Panc1 (cell line): ENCODE results near the gene MPZL3.

Experiments
- TF ChIP-seq, protein P1 (sequence below): fragments of 450-650 bp; IDR thresholded peaks from 2 replicates; pipeline ENCODE4 v1.5.1; 2017; ENCODE audit warnings: mild to moderate bottlenecking
- TF ChIP-seq, protein P2 (sequence below), 2 experiments: IDR thresholded peaks; 2 replicates each; pipeline ENCODE4 v1.6.1; 2011 to 2012; ENCODE audit warnings: low read depth in 2 of 2, control low read depth in 1 of 2, low read length in 1 of 2, mild to moderate bottlenecking in 1 of 2, moderate library complexity in 1 of 2; ENCODE audit not compliant: insufficient read depth in 1 of 2

DNA sequence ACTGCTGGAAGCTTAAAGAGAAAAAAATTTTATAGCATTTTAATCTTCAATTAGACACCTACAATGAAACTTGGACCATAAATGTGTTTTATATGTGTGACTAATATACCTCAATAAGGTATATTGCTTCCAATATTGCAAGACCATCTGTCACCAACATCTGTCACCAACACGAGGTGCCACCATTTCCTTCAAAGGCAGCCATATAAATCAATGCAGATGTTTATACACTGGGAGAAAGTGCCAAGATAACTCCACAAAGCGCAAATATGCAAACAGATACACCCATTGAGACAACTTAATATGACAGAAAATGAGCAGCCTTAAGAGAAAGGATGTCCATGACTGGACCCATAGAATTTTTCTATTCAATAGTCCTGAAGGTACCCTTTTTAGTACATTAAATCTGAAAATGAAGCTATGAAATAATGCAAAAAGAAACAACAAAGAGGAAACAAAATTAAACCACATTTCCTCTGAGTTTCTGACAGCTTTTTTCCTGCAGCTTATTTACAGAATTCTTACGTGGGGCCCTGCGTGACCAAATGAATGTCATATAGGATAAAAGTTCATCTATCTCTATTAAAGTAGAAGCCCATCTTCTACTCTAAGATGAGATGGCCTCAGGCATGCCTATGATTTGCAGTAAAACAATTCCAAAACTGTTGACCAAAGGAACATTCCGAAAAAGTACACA, 12.5 kb downstream of the MPZL3 start:
- TF ChIP-seq, protein P1, sequence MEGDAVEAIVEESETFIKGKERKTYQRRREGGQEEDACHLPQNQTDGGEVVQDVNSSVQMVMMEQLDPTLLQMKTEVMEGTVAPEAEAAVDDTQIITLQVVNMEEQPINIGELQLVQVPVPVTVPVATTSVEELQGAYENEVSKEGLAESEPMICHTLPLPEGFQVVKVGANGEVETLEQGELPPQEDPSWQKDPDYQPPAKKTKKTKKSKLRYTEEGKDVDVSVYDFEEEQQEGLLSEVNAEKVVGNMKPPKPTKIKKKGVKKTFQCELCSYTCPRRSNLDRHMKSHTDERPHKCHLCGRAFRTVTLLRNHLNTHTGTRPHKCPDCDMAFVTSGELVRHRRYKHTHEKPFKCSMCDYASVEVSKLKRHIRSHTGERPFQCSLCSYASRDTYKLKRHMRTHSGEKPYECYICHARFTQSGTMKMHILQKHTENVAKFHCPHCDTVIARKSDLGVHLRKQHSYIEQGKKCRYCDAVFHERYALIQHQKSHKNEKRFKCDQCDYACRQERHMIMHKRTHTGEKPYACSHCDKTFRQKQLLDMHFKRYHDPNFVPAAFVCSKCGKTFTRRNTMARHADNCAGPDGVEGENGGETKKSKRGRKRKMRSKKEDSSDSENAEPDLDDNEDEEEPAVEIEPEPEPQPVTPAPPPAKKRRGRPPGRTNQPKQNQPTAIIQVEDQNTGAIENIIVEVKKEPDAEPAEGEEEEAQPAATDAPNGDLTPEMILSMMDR, result no peak
- TF ChIP-seq, protein P2, sequence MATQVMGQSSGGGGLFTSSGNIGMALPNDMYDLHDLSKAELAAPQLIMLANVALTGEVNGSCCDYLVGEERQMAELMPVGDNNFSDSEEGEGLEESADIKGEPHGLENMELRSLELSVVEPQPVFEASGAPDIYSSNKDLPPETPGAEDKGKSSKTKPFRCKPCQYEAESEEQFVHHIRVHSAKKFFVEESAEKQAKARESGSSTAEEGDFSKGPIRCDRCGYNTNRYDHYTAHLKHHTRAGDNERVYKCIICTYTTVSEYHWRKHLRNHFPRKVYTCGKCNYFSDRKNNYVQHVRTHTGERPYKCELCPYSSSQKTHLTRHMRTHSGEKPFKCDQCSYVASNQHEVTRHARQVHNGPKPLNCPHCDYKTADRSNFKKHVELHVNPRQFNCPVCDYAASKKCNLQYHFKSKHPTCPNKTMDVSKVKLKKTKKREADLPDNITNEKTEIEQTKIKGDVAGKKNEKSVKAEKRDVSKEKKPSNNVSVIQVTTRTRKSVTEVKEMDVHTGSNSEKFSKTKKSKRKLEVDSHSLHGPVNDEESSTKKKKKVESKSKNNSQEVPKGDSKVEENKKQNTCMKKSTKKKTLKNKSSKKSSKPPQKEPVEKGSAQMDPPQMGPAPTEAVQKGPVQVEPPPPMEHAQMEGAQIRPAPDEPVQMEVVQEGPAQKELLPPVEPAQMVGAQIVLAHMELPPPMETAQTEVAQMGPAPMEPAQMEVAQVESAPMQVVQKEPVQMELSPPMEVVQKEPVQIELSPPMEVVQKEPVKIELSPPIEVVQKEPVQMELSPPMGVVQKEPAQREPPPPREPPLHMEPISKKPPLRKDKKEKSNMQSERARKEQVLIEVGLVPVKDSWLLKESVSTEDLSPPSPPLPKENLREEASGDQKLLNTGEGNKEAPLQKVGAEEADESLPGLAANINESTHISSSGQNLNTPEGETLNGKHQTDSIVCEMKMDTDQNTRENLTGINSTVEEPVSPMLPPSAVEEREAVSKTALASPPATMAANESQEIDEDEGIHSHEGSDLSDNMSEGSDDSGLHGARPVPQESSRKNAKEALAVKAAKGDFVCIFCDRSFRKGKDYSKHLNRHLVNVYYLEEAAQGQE (IDR thresholded peaks at IDR 0.05; ENCODE audit: insufficient read depth in 1 of 2, low read depth in 2 of 2, low read length in 1 of 2), result no peak
